ENCODE results near the gene SOX8.

- TF ChIP-seq CTCF (IDR thresholded peaks at IDR 0.05; ENCODE audit: insufficient read depth, low read depth, low read length) (no peak), EZH2 (IDR thresholded peaks at IDR 0.05; ENCODE audit: insufficient read depth, low read length) (no peak)
Observed at GRCh38 chr16:1010251-1010650, 28.7 kb downstream of the SOX8 start.
